SK-N-SH (cell line): ENCODE measurements around the gene SBSN.

Experiments used
- CTCF ChIP-seq: fragments of 200-600 bp; sonication (generic); IDR thresholded peaks from 2 replicates; pipeline ENCODE4 v1.6.1; 2017; ENCODE audit warnings: antibody characterized with exemption, mild to moderate bottlenecking, moderate library complexity
- EP300 ChIP-seq, 2 experiments: IDR thresholded peaks; 2 replicates each; pipeline versions ENCODE4 v1.4.0 to v1.6.1; 2012; ENCODE audit warnings: borderline replicate concordance in 1 of 2, low read depth in 1 of 2, low read length in 1 of 2
- EZH2phosphoT487 ChIP-seq: fragments of 200-600 bp; sonication (generic); IDR thresholded peaks from 2 replicates; pipeline ENCODE4 v1.6.1; 2017; ENCODE audit warnings: low read depth, mixed run types, mild to moderate bottlenecking, antibody characterized with exemption, moderate library complexity, borderline replicate concordance
- GATA2 ChIP-seq: sonication (generic); formaldehyde crosslinking; IDR thresholded peaks from 2 replicates; pipeline ENCODE4 v1.5.0; 2020; ENCODE audit warnings: mild to moderate bottlenecking, missing genetic modification reagents
- IRF3 ChIP-seq: fragments of 150-350 bp; IDR thresholded peaks from 2 replicates; pipeline ENCODE4 v1.6.1; 2016; ENCODE audit warnings: mild to moderate bottlenecking, low read depth, low read length
- MEF2A ChIP-seq: IDR thresholded peaks from 2 replicates; pipeline ENCODE4 v1.4.0; 2012; ENCODE audit warnings: low read depth, borderline replicate concordance
- MXI1 ChIP-seq: IDR thresholded peaks from 2 replicates; pipeline ENCODE4 v1.6.1; 2012; ENCODE audit warnings: mild to moderate bottlenecking, low read depth, low read length, improper control_type of control experiment
- NRF1 ChIP-seq: IDR thresholded peaks from 2 replicates; pipeline ENCODE4 v1.6.1; 2012; ENCODE audit warnings: low read depth, mild to moderate bottlenecking, low read length
- POLR2AphosphoS5 ChIP-seq: IDR thresholded peaks from 2 replicates; pipeline ENCODE4 v1.6.1; 2012; ENCODE audit warnings: low read depth, low read length
- RXRA ChIP-seq: IDR thresholded peaks from 2 replicates; pipeline ENCODE4 v1.4.0; 2012; ENCODE audit warnings: low read depth, mild to moderate bottlenecking, borderline replicate concordance
- SIN3A ChIP-seq: IDR thresholded peaks from 2 replicates; pipeline ENCODE4 v1.6.1; 2012; ENCODE audit warnings: low read depth, mild to moderate bottlenecking, low read length, moderate library complexity, borderline replicate concordance
- SMC3 ChIP-seq: IDR thresholded peaks from 2 replicates; pipeline ENCODE4 v1.6.1; 2012; ENCODE audit warnings: low read depth, low read length, improper control_type of control experiment
- TCF12 ChIP-seq: IDR thresholded peaks from 2 replicates; pipeline ENCODE4 v1.4.0; 2012

GRCh38 chr19:35552534-35553384, 24.6 kb upstream of the SBSN start:
- TF ChIP-seq POLR2AphosphoS5 (no peak), CTCF (no peak), EP300 (IDR thresholded peaks at IDR 0.05; ENCODE audit: borderline replicate concordance in 1 of 2, low read depth in 1 of 2, low read length in 1 of 2) (no peak), TCF12 (no peak), EZH2phosphoT487 (no peak), SIN3A (no peak), RXRA (no peak), NRF1 (no peak), MEF2A (no peak), IRF3 (no peak), SMC3 (no peak), MXI1 (no peak), GATA2 (CRISPR knock-in tag) (no peak)
